Activated CD8-positive, alpha-beta memory T cell treated with anti-CD3 and anti-CD28 coated beads for 48 hours (primary cell): ENCODE measurements around the gene TXK.

Source experiments
- DNase-seq, 3 experiments: peaks; one replicate each; pipeline ENCODE4 v3.0.0-alpha.2; 2020; ENCODE audit warnings: low read depth in 2 of 3, low spot score in 2 of 3

The TXK gene

GRCh38 chr4:48064349-48064748 is 69.7 kb downstream of the TXK start:
- DNase-seq, result no peak

DNA sequence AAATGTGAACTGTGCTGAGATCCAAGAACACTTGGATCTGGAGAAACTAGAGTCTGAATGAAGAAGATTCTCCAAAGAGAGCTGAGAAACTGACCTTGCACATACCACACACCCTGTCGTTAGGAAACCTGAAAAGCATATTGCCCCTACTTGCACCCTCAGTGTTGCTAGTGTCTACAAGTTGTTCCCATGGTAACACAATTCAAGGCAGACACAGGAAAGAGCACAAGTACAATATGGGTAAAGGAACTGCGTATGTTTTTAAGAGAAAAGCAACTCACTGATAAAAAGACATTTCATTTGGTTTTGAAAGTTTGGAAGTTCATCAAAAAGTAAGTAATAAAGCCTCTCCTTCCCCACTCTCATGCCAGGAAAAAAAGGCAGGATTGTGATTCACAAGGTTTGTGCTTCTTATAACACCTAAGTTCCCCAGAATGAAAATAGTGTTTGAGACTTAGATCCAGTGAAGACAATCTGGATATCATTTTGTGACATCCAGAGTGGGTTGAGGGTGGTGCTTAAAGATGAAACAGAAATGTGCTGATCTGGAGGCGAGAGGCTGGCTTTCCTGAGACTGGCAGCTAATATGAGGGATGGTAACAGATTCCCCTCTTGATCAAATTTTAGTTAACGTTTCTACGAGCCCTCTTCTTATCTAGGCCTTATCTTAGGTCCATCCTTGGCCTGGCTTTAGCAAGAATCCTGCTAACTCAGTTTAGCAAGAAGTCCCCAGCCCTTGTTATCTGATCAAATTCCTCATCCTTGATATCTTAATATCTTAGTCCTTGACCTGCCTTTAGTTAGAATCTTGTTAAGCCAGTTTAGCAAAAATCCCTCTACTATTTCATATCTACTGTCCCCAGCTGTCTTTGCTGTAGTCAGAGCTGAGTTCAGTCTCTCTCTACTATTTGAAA is 75.2 kb downstream of the TXK start:
- no peak for DNase-seq

- no peak for DNase-seq
Observed at GRCh38 chr4:48051078-48051477, 83.0 kb downstream of the TXK start.

DNA sequence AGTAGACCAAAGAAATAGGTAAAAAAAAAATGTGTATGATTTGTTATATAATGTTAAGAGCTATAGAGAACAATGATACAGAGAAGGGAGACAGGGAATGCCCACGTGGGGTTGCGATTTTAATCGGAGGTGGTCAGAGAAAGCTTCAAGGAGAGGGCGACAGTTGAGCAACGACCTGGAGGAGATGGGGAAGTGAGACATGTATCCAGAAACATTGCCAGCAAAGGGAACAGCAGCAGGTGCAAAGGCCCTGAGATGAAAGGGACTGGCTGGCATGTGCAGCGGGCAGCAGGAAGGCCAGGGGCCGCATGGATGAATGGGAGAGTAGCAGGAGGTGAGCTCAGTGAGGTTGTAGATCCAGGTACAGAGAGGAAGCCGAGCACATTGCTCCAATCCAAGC is 84.6 kb downstream of the TXK start:
- no peak for DNase-seq

- no peak for DNase-seq
Observed at GRCh38 chr4:48047896-48048295, 86.2 kb downstream of the TXK start.

DNA sequence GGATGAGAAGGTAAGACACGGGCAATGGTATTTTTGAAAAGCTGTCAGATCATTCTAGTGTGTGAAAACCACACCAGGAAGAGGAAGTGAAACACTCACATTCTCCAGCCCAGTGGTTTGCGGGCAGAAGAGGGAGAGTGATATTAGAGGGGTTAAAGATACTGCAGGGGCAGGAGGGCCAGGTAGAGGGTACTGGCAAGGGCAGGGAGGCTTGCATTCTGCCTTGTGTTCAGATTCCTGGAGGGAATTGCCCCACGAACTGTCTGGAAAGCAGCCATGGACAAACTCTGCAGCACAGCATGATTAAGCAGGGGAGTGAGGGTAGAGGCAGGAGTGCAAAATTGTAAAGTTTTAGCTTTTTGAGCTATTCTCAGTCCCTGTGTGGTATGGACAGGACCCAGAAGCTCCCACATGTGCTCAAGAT is 86.6 kb downstream of the TXK start:
- DNase-seq, result peak; percentile 57 to 66 (median 64)

GRCh38 chr4:48046059-48046458 is 88.0 kb downstream of the TXK start:
- no peak for DNase-seq

DNA sequence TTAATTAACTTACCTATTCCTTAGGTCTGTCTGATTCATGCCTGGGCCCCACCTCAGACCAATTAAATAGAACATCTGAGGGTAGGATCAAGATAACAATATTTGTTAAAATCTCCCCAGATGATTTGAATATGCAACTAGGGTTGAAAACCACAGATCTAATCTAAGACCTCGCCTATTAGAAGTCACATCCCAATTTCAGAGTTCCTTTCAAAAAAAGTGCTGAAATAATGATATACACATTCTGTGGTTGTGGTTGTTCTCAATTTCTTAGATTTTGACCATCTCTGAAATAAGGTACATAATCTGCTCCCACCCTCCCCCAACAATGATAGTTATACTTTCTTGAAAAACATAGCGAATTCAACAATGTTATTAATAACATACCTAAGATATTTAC is 89.8 kb downstream of the TXK start:
- DNase-seq, result no peak

GRCh38 chr4:48043504-48043903 is 90.5 kb downstream of the TXK start:
- DNase-seq, result no peak

- DNase-seq, result no peak
Observed at GRCh38 chr4:48042979-48043461, 91.0 kb downstream of the TXK start.

DNA sequence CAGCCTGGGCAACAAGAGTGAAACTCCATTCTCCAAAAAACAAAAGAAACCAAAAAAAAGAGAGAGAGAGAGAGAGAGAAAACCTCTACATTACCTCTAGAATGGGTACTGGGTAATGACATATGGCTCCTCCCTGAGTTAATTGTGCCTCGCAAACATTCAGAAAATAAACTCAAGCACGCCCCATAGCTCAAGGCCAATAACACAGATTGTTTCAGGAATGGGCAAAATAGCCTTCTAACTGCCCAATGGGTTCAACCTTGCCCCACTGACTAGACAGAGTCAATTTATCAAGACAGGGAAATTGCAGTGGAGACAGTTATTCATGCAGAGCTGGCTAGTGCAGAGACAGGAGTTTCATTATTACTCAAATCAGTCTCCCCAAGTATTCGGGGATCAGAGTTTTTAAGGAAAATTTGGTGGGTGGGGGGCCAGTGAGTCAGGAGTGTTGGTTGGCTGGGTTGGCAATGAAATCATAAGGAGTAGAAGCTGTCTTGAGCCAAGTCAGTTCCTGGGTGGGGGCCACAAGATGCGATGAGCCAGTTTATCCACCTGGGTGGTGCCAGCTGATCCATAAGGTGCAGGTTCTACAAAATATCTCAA is 92.4 kb downstream of the TXK start:
- no peak for DNase-seq

- DNase-seq, result no peak
Observed at GRCh38 chr4:48039561-48039960, 94.5 kb downstream of the TXK start.

- no peak for DNase-seq
Observed at GRCh38 chr4:48038666-48039065, 95.4 kb downstream of the TXK start.

DNA sequence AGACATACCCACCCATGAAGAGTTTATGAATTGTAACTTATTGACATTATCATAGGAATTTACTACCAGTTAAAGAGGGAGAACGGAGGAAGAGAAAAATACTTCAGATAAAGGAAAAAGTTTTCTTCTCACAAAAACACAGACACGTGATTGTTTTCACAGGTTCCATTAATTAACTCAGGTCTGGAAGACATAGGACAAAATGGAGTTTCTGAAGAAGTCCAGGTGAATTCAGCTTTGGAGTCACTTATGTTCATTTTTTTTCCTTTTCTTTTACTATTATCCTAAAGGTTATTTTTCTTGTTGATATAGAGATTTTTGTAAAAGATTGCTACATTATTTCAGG is 97.0 kb downstream of the TXK start:
- no peak for DNase-seq

- no peak for DNase-seq
Observed at GRCh38 chr4:48035952-48036351, 98.1 kb downstream of the TXK start.

DNA sequence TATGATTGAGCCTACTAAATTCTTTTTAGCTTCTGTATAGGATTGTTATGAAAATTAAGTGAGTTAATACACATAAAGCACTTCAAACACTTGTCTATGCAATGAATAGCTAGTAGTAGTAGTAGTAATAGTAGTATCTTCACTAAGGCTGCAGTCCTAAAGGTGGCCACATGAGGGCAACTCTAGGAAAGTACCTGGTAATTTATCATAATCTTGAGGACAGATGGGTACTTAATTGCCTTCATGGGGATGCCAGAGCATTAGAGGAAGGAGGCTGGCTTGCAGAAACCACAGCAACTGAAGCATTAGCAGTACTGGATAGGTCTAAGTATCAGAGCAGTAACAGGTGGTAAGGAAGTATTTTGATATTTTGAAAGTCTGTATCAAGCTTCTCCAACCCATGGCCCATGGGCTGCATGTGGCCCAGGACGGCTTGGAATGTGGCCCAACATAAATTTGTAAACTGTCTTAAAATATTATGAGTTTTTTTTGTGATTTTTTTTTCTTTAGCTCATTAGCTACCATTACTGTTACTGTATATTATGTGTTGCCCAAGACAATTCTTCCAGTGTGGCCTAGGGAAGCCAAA is 100.1 kb downstream of the TXK start:
- no peak for DNase-seq

DNA sequence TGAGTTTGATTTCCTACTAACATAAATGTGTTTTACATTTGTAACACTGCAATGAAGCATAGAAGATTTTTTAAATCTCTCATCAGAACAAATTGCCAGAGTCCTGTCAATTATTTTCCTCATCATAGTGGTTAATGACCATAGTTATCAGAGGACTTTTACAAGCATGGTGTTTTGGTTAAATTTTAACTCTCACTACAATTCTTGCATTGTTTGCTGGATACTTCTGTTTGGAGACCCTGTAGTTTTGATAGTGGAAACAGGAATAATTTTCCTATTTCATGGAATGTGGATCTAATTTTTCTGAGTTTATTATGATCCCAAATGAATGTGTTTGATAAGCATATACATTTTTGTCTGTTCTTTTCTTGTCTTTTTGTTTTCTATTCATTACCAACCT is 100.6 kb downstream of the TXK start:
- DNase-seq, result no peak

DNA sequence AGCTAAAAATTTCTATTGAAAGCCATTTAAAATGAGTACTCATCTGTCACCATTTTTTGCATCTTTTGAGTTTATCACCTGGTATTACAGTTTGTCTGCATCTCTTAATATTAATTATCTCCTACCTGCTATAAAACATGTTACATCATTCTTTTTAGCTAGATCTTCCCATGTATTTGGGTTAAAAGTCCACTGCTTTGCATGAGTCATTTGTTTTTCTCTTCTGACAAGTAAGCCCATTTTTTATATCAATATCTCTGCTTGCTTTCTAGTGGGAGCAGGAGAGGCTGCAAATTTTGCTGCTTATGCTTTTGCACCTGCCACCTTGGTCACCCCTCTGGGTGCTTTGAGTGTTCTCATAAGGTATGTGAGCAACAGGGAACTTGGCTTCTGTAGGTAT is 101.3 kb downstream of the TXK start:
- DNase-seq, result no peak

DNA sequence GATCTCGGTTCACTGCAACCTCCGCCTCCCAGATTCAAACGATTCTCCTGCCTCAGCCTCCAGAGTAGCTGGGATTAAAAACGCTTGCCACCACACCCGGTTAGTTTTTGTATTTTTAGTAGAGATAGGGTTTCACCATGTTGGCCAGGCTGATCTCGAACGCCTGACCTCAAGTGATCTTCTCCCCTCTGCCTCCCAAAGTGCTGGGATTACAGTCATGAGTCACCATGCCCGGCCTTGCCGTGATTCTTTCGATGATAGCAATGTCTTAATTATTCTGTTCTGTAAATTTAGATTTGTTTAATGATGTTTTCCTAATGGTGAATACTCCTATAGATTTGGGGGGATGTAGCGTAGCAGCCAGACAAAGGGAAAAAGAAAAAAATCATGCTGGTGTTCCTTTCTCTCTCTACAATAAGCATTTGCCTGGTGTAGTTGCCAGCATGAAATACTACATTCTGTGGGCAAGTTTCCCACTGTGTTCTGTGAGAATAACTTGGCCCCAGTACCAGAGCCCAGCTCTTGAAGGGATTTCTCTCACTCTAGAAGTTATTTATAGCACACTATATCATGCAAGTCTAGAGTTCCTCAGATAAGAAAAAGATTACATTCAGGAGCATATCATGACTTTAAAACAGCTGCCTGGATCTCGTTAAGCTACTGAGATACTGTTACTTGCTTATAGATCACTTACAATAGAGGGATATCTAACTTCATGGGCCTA is 102.1 kb downstream of the TXK start:
- DNase-seq, result no peak

- DNase-seq, result no peak
Observed at GRCh38 chr4:48030470-48030869, 103.6 kb downstream of the TXK start.

GRCh38 chr4:48028696-48029095 is 105.4 kb downstream of the TXK start:
- DNase-seq, result no peak

- DNase-seq, result no peak
Observed at GRCh38 chr4:48027653-48028052, 106.4 kb downstream of the TXK start.
